ENCODE results near the gene KIAA1217.

Gene KIAA1217

GRCh38 chr10:24272374-24272773 lies 63.4 kb downstream of the KIAA1217 start:
- H3K4me3 ChIP-seq (ENCODE audit: low read length), result no peak overlapping the region
- no peaks in the 10 kb centered on the region for H3K79me2 ChIP-seq (ENCODE audit: low read length)
- H3K9ac ChIP-seq (ENCODE audit: low read length), result no peak overlapping the region
- H4K20me1 ChIP-seq (ENCODE audit: insufficient read depth, low read length), result no peaks in the 10 kb centered on the region
- no peak overlapping the region for H3K27ac ChIP-seq (ENCODE audit: low read length)
- peaks cover 4% of the 10 kb centered on the region for H3K36me3 ChIP-seq (replicated peaks; ENCODE audit: low read depth, low read length)
- H2AFZ ChIP-seq (ENCODE audit: low read depth, low read length), result no peak overlapping the region
- TF ChIP-seq CTCF (IDR thresholded peaks at IDR 0.05; ENCODE audit: low read depth, low read length) (no peak), EZH2phosphoT487 (IDR thresholded peaks at IDR 0.05; ENCODE audit: low read depth) (no peak)
- no peak overlapping the region for H3K4me2 ChIP-seq (ENCODE audit: low read length)
- H3K4me1 ChIP-seq (ENCODE audit: low read length), result no peaks in the 10 kb centered on the region
- 0 out of 2 replicates have a peak, but pooled peaks cover 3% of the 10 kb centered on the region for H3K9me3 ChIP-seq (ENCODE audit: insufficient read depth, low read length)
- no peaks in the 10 kb centered on the region for H3K27me3 ChIP-seq (ENCODE audit: low read depth, low read length)

GRCh38 chr10:24277277-24277676 lies 68.3 kb downstream of the KIAA1217 start:
- H2AFZ ChIP-seq (ENCODE audit: low read depth, low read length), result no peak overlapping the region
- H3K27me3 ChIP-seq (ENCODE audit: low read depth, low read length), result no peaks in the 10 kb centered on the region
- H3K4me3 ChIP-seq (ENCODE audit: low read length), result no peak overlapping the region
- no peaks in the 10 kb centered on the region for H3K79me2 ChIP-seq (ENCODE audit: low read length)
- H4K20me1 ChIP-seq (ENCODE audit: insufficient read depth, low read length), result no peaks in the 10 kb centered on the region
- no peak overlapping the region for H3K4me2 ChIP-seq (ENCODE audit: low read length)
- no peak overlapping the region for H3K27ac ChIP-seq (ENCODE audit: low read length)
- 0 out of 2 replicates have a peak, but pooled peaks cover 3% of the 10 kb centered on the region for H3K9me3 ChIP-seq (ENCODE audit: insufficient read depth, low read length)
- peaks cover 4% of the 10 kb centered on the region for H3K36me3 ChIP-seq (replicated peaks; ENCODE audit: low read depth, low read length)
- H3K9ac ChIP-seq (ENCODE audit: low read length), result no peak overlapping the region
- no peaks in the 10 kb centered on the region for H3K4me1 ChIP-seq (ENCODE audit: low read length)
- no peak for TF ChIP-seq EZH2phosphoT487 (IDR thresholded peaks at IDR 0.05; ENCODE audit: low read depth)
- TF ChIP-seq CTCF (IDR thresholded peaks at IDR 0.05; ENCODE audit: low read depth, low read length), result no peak

- no peak overlapping the region for H3K9ac ChIP-seq (ENCODE audit: low read length)
- TF ChIP-seq CTCF (IDR thresholded peaks at IDR 0.05; ENCODE audit: low read depth, low read length), result no peak
- no peak for TF ChIP-seq EZH2phosphoT487 (IDR thresholded peaks at IDR 0.05; ENCODE audit: low read depth)
- H3K4me2 ChIP-seq (ENCODE audit: low read length), result no peak overlapping the region
- H3K4me1 ChIP-seq (ENCODE audit: low read length), result no peaks in the 10 kb centered on the region
- H3K79me2 ChIP-seq (ENCODE audit: low read length), result no peaks in the 10 kb centered on the region
- 0 out of 2 replicates have a peak, but pooled peaks cover 3% of the 10 kb centered on the region for H3K9me3 ChIP-seq (ENCODE audit: insufficient read depth, low read length)
- H3K27ac ChIP-seq (ENCODE audit: low read length), result no peak overlapping the region
- peaks cover 4% of the 10 kb centered on the region for H3K36me3 ChIP-seq (replicated peaks; ENCODE audit: low read depth, low read length)
- H3K4me3 ChIP-seq (ENCODE audit: low read length), result no peak overlapping the region
- no peaks in the 10 kb centered on the region for H3K27me3 ChIP-seq (ENCODE audit: low read depth, low read length)
- H2AFZ ChIP-seq (ENCODE audit: low read depth, low read length), result no peak overlapping the region
- H4K20me1 ChIP-seq (ENCODE audit: insufficient read depth, low read length), result no peaks in the 10 kb centered on the region
Observed at GRCh38 chr10:24277771-24278170, 68.8 kb downstream of the KIAA1217 start.

- H3K36me3 ChIP-seq (replicated peaks; ENCODE audit: low read depth, low read length), result peaks cover 4% of the 10 kb centered on the region
Observed at GRCh38 chr10:24278176-24278889, 69.4 kb downstream of the KIAA1217 start.

More at GRCh38 chr10:24278176-24278889, 69.4 kb downstream of the KIAA1217 start:
- H3K27ac ChIP-seq (ENCODE audit: low read length), result no peak overlapping the region
- no peak overlapping the region for H3K4me3 ChIP-seq (ENCODE audit: low read length)
- 0 out of 2 replicates have a peak, but pooled peaks cover 3% of the 10 kb centered on the region for H3K9me3 ChIP-seq (ENCODE audit: insufficient read depth, low read length)
- no peak overlapping the region for H3K9ac ChIP-seq (ENCODE audit: low read length)
- H3K4me1 ChIP-seq (ENCODE audit: low read length), result no peaks in the 10 kb centered on the region
- no peak for TF ChIP-seq CTCF (IDR thresholded peaks at IDR 0.05; ENCODE audit: low read depth, low read length)
- no peak for TF ChIP-seq EZH2phosphoT487 (IDR thresholded peaks at IDR 0.05; ENCODE audit: low read depth)
- H2AFZ ChIP-seq (ENCODE audit: low read depth, low read length), result no peak overlapping the region
- no peak overlapping the region for H3K4me2 ChIP-seq (ENCODE audit: low read length)
- no peaks in the 10 kb centered on the region for H3K27me3 ChIP-seq (ENCODE audit: low read depth, low read length)
- H3K79me2 ChIP-seq (ENCODE audit: low read length), result no peaks in the 10 kb centered on the region
- no peaks in the 10 kb centered on the region for H4K20me1 ChIP-seq (ENCODE audit: insufficient read depth, low read length)
